Spleen (tissue), 7 donors: ENCODE measurements around the gene HDAC4.

Source experiments
- POLR2A ChIP-seq, 3 donors: fragments of 450-650 bp; IDR thresholded peaks; one replicate each; pipeline ENCODE4 v1.5.1; 2017; ENCODE audit warnings: antibody characterized with exemption in 3 of 3, mild to moderate bottlenecking in 1 of 3
- TF ChIP-seq, protein P1 (sequence below), 11 experiments: fragments of 200-600 bp in 7 of 11; fragments of 450-650 bp in 4 of 11; sonication (generic) in 4 of 11; IDR thresholded peaks in 8 of 11; conservative IDR thresholded peaks in 3 of 11; 1 replicate in 7 of 11; 2 replicates in 4 of 11; pipeline versions ENCODE4 v1.4.0 to v1.8.0; 2016 to 2021; ENCODE audit warnings: antibody characterized with exemption in 11 of 11, inconsistent platforms in 4 of 11, mild to moderate bottlenecking in 1 of 11
- donor health status: DM: no; HTN: no; CAD: no; lungs with moderate emphysema.
- donor health status: DM: no; HTN: no; CAD: no.
- donor health status: DM: no; HTN: no; CAD: no.

DNA sequence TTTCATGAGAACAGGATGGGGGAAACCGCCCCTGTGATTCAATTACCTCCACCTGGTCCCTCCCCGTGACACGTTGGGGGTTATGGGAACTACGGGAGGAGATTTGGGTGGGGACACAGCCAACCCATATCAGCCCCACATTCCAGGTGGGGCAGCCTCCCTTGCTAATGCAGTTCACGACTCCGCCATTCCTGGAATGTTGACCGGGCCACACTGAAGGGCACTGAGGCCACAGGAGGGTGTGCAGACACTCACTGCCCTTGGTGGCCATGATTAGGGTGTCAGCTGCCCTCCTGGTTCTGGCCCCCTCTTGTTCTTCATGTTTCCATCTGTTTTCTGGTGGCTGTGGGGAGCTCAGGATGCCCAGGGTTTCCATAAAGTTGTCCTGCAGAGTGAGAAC lies 376.6 kb downstream of the HDAC4 start:
- TF ChIP-seq, protein P1, sequence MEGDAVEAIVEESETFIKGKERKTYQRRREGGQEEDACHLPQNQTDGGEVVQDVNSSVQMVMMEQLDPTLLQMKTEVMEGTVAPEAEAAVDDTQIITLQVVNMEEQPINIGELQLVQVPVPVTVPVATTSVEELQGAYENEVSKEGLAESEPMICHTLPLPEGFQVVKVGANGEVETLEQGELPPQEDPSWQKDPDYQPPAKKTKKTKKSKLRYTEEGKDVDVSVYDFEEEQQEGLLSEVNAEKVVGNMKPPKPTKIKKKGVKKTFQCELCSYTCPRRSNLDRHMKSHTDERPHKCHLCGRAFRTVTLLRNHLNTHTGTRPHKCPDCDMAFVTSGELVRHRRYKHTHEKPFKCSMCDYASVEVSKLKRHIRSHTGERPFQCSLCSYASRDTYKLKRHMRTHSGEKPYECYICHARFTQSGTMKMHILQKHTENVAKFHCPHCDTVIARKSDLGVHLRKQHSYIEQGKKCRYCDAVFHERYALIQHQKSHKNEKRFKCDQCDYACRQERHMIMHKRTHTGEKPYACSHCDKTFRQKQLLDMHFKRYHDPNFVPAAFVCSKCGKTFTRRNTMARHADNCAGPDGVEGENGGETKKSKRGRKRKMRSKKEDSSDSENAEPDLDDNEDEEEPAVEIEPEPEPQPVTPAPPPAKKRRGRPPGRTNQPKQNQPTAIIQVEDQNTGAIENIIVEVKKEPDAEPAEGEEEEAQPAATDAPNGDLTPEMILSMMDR (IDR thresholded peaks at IDR 0.05 in 8 of 11, conservative IDR thresholded peaks at IDR 0.05 in 3 of 11) = no peak
- no peak for TF ChIP-seq POLR2A (IDR thresholded peaks at IDR 0.05)
